H1 (cell line): ENCODE results near the gene IQCK. TPM values are rescaled to one million over a fixed set of nuclear protein-coding genes. Genes with fewer than 3 reads are reported as not detected.

Experiments used
- CTCF ChIA-PET: fragments of 300-600 bp; sonication (Branson Sonifier 250); formaldehyde crosslinking; loops from one replicate; lab custom pipeline; 2021; ENCODE audit not compliant: partially characterized antibody; lab: Charles Lee
- POLR2A ChIA-PET: fragments of 300-600 bp; sonication (Branson Sonifier 250); formaldehyde crosslinking; loops from one replicate; lab custom pipeline; 2021; ENCODE audit warnings: inconsistent platforms; ENCODE audit not compliant: partially characterized antibody; lab: Charles Lee
- DNase-seq, 2 experiments: peaks; one replicate each; pipeline versions ENCODE4 v3.0.0 to v3.0.0-alpha.2; 2010 to 2022; ENCODE audit warnings: low spot score in 2 of 2, low read depth in 1 of 2, mixed read lengths in 1 of 2
- FAIRE-seq: peaks from 2 replicates; lab custom pipeline; 2011; peaks lifted over from hg19 to GRCh38; lab: Jason Lieb, UNC
- H2AFZ ChIP-seq: 2 replicates; pipeline ENCODE4 v1.8.1; 2012; ENCODE audit warnings: low read length, inconsistent platforms
- H2AK5ac ChIP-seq: 2 replicates; pipeline ENCODE4 v1.6.1; 2013; ENCODE audit warnings: low read depth, low read length
- H2BK120ac ChIP-seq: replicated peaks from 2 replicates; pipeline ENCODE3; 2013; ENCODE audit warnings: low read depth, low read length, inconsistent platforms
- H2BK12ac ChIP-seq: 2 replicates; pipeline ENCODE4 v1.6.1; 2013; ENCODE audit warnings: low read depth, low read length
- H2BK15ac ChIP-seq: 2 replicates; pipeline ENCODE4 v1.6.1; 2013; ENCODE audit warnings: low read length
- H2BK20ac ChIP-seq: 2 replicates; pipeline ENCODE4 v1.6.1; 2013; ENCODE audit warnings: low read length
- H2BK5ac ChIP-seq: 2 replicates; pipeline ENCODE4 v1.6.1; 2013; ENCODE audit warnings: low read depth, low read length
- H3K14ac ChIP-seq: 2 replicates; pipeline ENCODE4 v1.6.1; 2013; ENCODE audit warnings: inconsistent platforms; ENCODE audit not compliant: insufficient read length
- H3K18ac ChIP-seq: 2 replicates; pipeline ENCODE4 v1.6.1; 2013; ENCODE audit warnings: low read length; ENCODE audit errors: extremely low read depth
- H3K23ac ChIP-seq: 2 replicates; pipeline ENCODE4 v1.6.1; 2013; ENCODE audit warnings: inconsistent platforms; ENCODE audit not compliant: insufficient read length
- H3K23me2 ChIP-seq: 2 replicates; pipeline ENCODE4 v1.6.1; 2013; ENCODE audit warnings: low read depth, low read length
- H3K27ac ChIP-seq: 2 replicates; pipeline ENCODE4 v1.6.1; 2011; ENCODE audit warnings: low read depth, low read length, inconsistent platforms
- H3K27me3 ChIP-seq, 4 experiments: replicated peaks in 1 of 4; 1 replicate in 1 of 4; 2 replicates in 3 of 4; pipeline versions ENCODE4 v1.6.1 to v1.8.1; 2011 to 2013; ENCODE audit warnings: low read length in 3 of 4, mild to moderate bottlenecking in 3 of 4, inconsistent platforms in 2 of 4, mixed read lengths in 2 of 4, moderate library complexity in 1 of 4; ENCODE audit not compliant: control insufficient read depth in 3 of 4, insufficient read depth in 3 of 4; ENCODE audit errors: extremely low read depth in 1 of 4
- H3K36me3 ChIP-seq, 4 experiments: 2 replicates each; pipeline versions ENCODE4 v1.6.1 to v1.8.1; 2011 to 2013; ENCODE audit warnings: mild to moderate bottlenecking in 4 of 4, low read length in 3 of 4, moderate library complexity in 2 of 4, control low read depth in 1 of 4, inconsistent platforms in 1 of 4; ENCODE audit not compliant: insufficient read depth in 4 of 4, control insufficient read depth in 2 of 4
- H3K4ac ChIP-seq: replicated peaks from 2 replicates; pipeline ENCODE3; 2013; ENCODE audit warnings: low read length, low read depth, mixed read lengths, inconsistent platforms; ENCODE audit not compliant: insufficient read length
- H3K4me1 ChIP-seq, 4 experiments: replicated peaks in 1 of 4; 1 replicate in 1 of 4; 2 replicates in 3 of 4; pipeline versions ENCODE4 v1.6.1 to v1.8.1; 2011 to 2013; ENCODE audit warnings: low read length in 3 of 4, inconsistent platforms in 2 of 4, mixed read lengths in 1 of 4; ENCODE audit not compliant: insufficient read depth in 4 of 4, control insufficient read depth in 3 of 4
- H3K4me2 ChIP-seq, 2 experiments: 2 replicates each; pipeline versions ENCODE4 v1.6.1 to v1.8.1; 2011 to 2013; ENCODE audit warnings: low read depth in 2 of 2, low read length in 2 of 2, control low read depth in 1 of 2, inconsistent platforms in 1 of 2, mild to moderate bottlenecking in 1 of 2; ENCODE audit not compliant: insufficient read depth in 1 of 2
- H3K4me3 ChIP-seq, 4 experiments: fragments of 200-600, 300-600 bp in 1 of 4; sonication (generic), shearing (Covaris generic), sonication (Bioruptor Twin) in 1 of 4; 2 replicates each; pipeline versions ENCODE4 v1.5.1 to v1.8.1; 2011 to 2016; ENCODE audit warnings: low read length in 4 of 4, low read depth in 3 of 4, control low read depth in 2 of 4, inconsistent platforms in 2 of 4, mild to moderate bottlenecking in 2 of 4, mixed read lengths in 1 of 4, moderate library complexity in 1 of 4; ENCODE audit not compliant: insufficient read depth in 2 of 4; ENCODE audit errors: extremely low read depth in 1 of 4
- H3K56ac ChIP-seq: replicated peaks from 2 replicates; pipeline ENCODE3; 2013; ENCODE audit warnings: low read depth, mild to moderate bottlenecking, mixed read lengths, low read length, inconsistent platforms; ENCODE audit not compliant: insufficient read length
- H3K79me1 ChIP-seq: 2 replicates; pipeline ENCODE4 v1.6.1; 2013; ENCODE audit warnings: low read depth, low read length, control low read depth
- H3K79me2 ChIP-seq, 2 experiments: 2 replicates each; pipeline versions ENCODE4 v1.6.1 to v1.8.1; 2012 to 2013; ENCODE audit warnings: low read length in 2 of 2, mild to moderate bottlenecking in 2 of 2, inconsistent platforms in 1 of 2; ENCODE audit not compliant: insufficient read depth in 2 of 2, control insufficient read depth in 1 of 2
- H3K9ac ChIP-seq, 4 experiments: replicated peaks in 1 of 4; 1 replicate in 1 of 4; 2 replicates in 3 of 4; pipeline versions ENCODE4 v1.6.1 to v1.8.1; 2011 to 2013; ENCODE audit warnings: low read depth in 3 of 4, low read length in 3 of 4, control low read depth in 2 of 4, mild to moderate bottlenecking in 2 of 4, moderate library complexity in 2 of 4, inconsistent platforms in 1 of 4; ENCODE audit errors: extremely low read depth in 1 of 4
- H3K9me3 ChIP-seq, 2 experiments: 2 replicates each; pipeline versions ENCODE4 v1.6.1 to v1.8.1; 2012 to 2013; ENCODE audit warnings: mild to moderate bottlenecking in 2 of 2, moderate library complexity in 2 of 2, control low read depth in 1 of 2, inconsistent platforms in 1 of 2, low read depth in 1 of 2, low read length in 1 of 2, mixed read lengths in 1 of 2; ENCODE audit not compliant: insufficient read depth in 2 of 2
- H4K20me1 ChIP-seq, 2 experiments: replicated peaks in 1 of 2; 2 replicates each; pipeline versions ENCODE3 to v1.8.1; 2011 to 2013; ENCODE audit warnings: inconsistent platforms in 2 of 2, low read length in 2 of 2, mild to moderate bottlenecking in 1 of 2; ENCODE audit not compliant: insufficient read depth in 2 of 2, control insufficient read depth in 1 of 2
- H4K5ac ChIP-seq: 2 replicates; pipeline ENCODE4 v1.6.1; 2013; ENCODE audit warnings: low read length, low read depth, mixed read lengths, inconsistent platforms; ENCODE audit not compliant: insufficient read length
- H4K8ac ChIP-seq: 2 replicates; pipeline ENCODE4 v1.8.0; 2013; ENCODE audit warnings: mild to moderate bottlenecking, moderate library complexity, low read length, inconsistent platforms; ENCODE audit not compliant: insufficient read depth; ENCODE audit errors: extremely low read depth
- H4K91ac ChIP-seq: replicated peaks from 2 replicates; pipeline ENCODE3; 2013; ENCODE audit warnings: low read length, mixed read lengths, inconsistent platforms; ENCODE audit not compliant: insufficient read length
- CBX5 ChIP-seq: fragments of 300-800, 300-1000 bp; sonication (generic); IDR thresholded peaks from 2 replicates; pipeline ENCODE4 v1.7.1; 2016; ENCODE audit warnings: antibody characterized with exemption, low read length, low read depth
- CREB1 ChIP-seq: IDR thresholded peaks from 2 replicates; pipeline ENCODE4 v1.6.1; 2012; ENCODE audit warnings: inconsistent platforms
- HDAC6 ChIP-seq: IDR thresholded peaks from one replicate; pipeline ENCODE4 v1.7.1; 2012; ENCODE audit warnings: low read depth, mild to moderate bottlenecking, inconsistent platforms, low read length, moderate library complexity
- JUND ChIP-seq: IDR thresholded peaks from 2 replicates; pipeline ENCODE4 v1.6.1; 2011; ENCODE audit warnings: mild to moderate bottlenecking, improper control_type of control experiment, low read length
- KDM4A ChIP-seq: IDR thresholded peaks from one replicate; pipeline ENCODE4 v1.7.1; 2012; ENCODE audit warnings: low read depth, mild to moderate bottlenecking, moderate library complexity, low read length, inconsistent platforms; ENCODE audit not compliant: severe bottlenecking
- MAX ChIP-seq: IDR thresholded peaks from 2 replicates; pipeline ENCODE4 v1.6.1; 2012; ENCODE audit warnings: inconsistent platforms
- POLR2A ChIP-seq, 2 experiments: IDR thresholded peaks; 1 replicate in 1 of 2; 2 replicates in 1 of 2; pipeline ENCODE4 v1.6.1; 2011; ENCODE audit warnings: low read depth in 2 of 2, low read length in 2 of 2, mild to moderate bottlenecking in 2 of 2; ENCODE audit errors: control extremely low read depth in 1 of 2
- POLR2AphosphoS5 ChIP-seq: IDR thresholded peaks from 2 replicates; pipeline ENCODE4 v1.6.1; 2011; ENCODE audit warnings: low read depth, low read length
- RAD21 ChIP-seq, 2 experiments: IDR thresholded peaks in 1 of 2; conservative IDR thresholded peaks in 1 of 2; 2 replicates each; pipeline ENCODE4 v1.6.1; 2011; ENCODE audit warnings: low read depth in 2 of 2, low read length in 2 of 2, improper control_type of control experiment in 1 of 2, inconsistent platforms in 1 of 2, mild to moderate bottlenecking in 1 of 2, moderate library complexity in 1 of 2
- ZNF274 ChIP-seq: IDR thresholded peaks from 2 replicates; pipeline ENCODE4 v1.7.0; 2012; ENCODE audit warnings: low read length, borderline replicate concordance; ENCODE audit errors: extremely low read depth
- WGBS, 2 experiments: shearing (Covaris generic) in 1 of 2; methylation state at CpG; one replicate each; pipeline versions ENCODE4 v1.1.6 to v1.1.7; 2013 to 2015; ENCODE audit warnings: low lambda C conversion rate in 2 of 2, mixed read lengths in 2 of 2, inconsistent platforms in 1 of 2, low coverage in 1 of 2, missing lambda C conversion rate in 1 of 2; ENCODE audit not compliant: insufficient replicate concordance in 2 of 2, insufficient coverage in 1 of 2, insufficient read length in 1 of 2; ENCODE audit errors: extremely low coverage in 1 of 2, missing lambda C conversion rate in 1 of 2; 5-methylcytosine and 5-hydroxymethylcytosine counted together
- polyA plus RNA-seq, 7 experiments: library from polyadenylated mRNA; depleted of rRNA in 3 of 7; stranded (reverse) in 5 of 7; unstranded in 2 of 7; fragments of >200 nt in 5 of 7; fragments of 200-250 nt in 2 of 7; gene quantifications; 1 replicate in 5 of 7; 2 replicates in 1 of 7; 4 replicates in 1 of 7; pipeline versions ENCODE4 v1.2.1 to v1.2.3, GENCODE V29; 2011 to 2013; ENCODE audit warnings: missing spikeins in 2 of 7, mixed read lengths in 2 of 7
- total RNA-seq: library from RNA; stranded (reverse); fragmentation: NEBNext Ultra II Directional; extraction: Animal tissue kit (Norgen Biotek cat#: 25700); gene quantifications from 2 replicates; pipeline ENCODE4 v1.2.1, GENCODE V29; 2021
- TF ChIP-seq, protein P1 (sequence below): IDR thresholded peaks from 2 replicates; pipeline ENCODE4 v1.6.1; 2011; ENCODE audit warnings: low read length, improper control_type of control experiment

Gene IQCK
- total and polyA plus RNA-seq, 2 of the 8 experiments (the other 6 are each of a cell fraction or from before 2014, with no cell fraction given) = 6.2 to 9.3 TPM

DNA sequence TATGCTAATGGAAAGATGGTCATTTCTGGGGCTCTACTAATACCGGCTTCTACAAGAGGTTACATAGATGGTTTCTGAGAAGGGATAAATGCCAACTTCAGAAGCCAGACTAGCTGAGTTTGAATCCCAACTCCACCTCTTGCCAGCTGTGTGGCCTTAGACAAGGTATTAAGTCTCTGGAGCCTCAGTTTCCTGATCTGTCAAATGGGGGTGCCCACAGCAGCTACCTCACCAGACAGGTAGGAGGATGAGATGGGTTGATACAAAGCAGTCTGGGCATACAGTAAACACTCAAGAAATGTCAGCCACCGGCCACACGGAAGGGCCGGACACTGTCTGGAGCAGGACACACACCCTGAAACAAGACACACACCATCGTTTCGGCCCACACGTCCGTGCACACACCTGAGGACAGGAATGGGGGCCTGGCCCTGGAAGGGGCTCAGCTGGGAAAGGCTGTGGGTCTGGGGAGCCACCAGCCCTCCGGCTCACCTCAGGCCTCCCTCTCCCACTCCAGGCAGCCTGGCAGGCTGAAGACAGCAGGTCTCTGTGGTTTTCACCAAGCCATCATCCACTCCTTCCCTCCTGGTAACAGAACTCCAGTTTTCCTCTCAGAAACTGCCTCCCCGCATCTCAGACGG, 5.5 kb upstream of the IQCK start:
- no peak overlapping the region for H4K8ac ChIP-seq
- no peak overlapping the region for H2BK20ac ChIP-seq
- no peak overlapping the region for H2BK120ac ChIP-seq
- H3K4me2 ChIP-seq = peak overlapping the region in 1 of 2 experiments; percentile 6; a peak in 2 of 4 replicates
- ChIA-PET POLR2A (interaction anchor here (0.7 to 2.6 kb wide), 9 partner anchors 14 to 172 kb away, joined by 3 to 9 read pairs (median 3); partner anchors contain the start of gene GPRC5B), CTCF (interaction anchor here (1.6 kb wide), 1 partner anchor 175 kb away, joined by 5 read pairs; no protein-coding TSS in a partner anchor)
- peaks cover 25% of the 10 kb centered on the region for H3K79me1 ChIP-seq
- peaks cover 40 to 99% of the 10 kb centered on the region in 2 experiments for H3K79me2 ChIP-seq
- peak overlapping the region; percentile 10; the same call in 1 of the 2 replicates for H2BK5ac ChIP-seq
- no peak overlapping the region for H3K14ac ChIP-seq
- no peak overlapping the region for H2AK5ac ChIP-seq
- H2BK15ac ChIP-seq = no peak overlapping the region
- H3K18ac ChIP-seq = no peak overlapping the region
- no peak overlapping the region for H4K5ac ChIP-seq
- H3K4me3 ChIP-seq = no peak overlapping the region
- TF ChIP-seq, protein P1, sequence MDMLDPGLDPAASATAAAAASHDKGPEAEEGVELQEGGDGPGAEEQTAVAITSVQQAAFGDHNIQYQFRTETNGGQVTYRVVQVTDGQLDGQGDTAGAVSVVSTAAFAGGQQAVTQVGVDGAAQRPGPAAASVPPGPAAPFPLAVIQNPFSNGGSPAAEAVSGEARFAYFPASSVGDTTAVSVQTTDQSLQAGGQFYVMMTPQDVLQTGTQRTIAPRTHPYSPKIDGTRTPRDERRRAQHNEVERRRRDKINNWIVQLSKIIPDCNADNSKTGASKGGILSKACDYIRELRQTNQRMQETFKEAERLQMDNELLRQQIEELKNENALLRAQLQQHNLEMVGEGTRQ = no peak
- TF ChIP-seq POLR2A (IDR thresholded peaks at IDR 0.05; ENCODE audit: control extremely low read depth in 1 of 2, low read depth in 2 of 2, low read length in 2 of 2) (peak in 1 of 2 experiments; percentile 41; a peak in 1 of 3 replicates), CBX5 (no peak), RAD21 (IDR thresholded peaks at IDR 0.05 in 1 of 2, conservative IDR thresholded peaks at IDR 0.05 in 1 of 2; ENCODE audit: low read depth in 2 of 2, low read length in 2 of 2) (no peak), HDAC6 (no peak), CREB1 (no peak), POLR2AphosphoS5 (0 out of 2 replicates have a peak, but pooled peaks have one; percentile 34), KDM4A (no peak), MAX (no peak), ZNF274 (no peak), JUND (no peak)
- no peak overlapping the region for H2BK12ac ChIP-seq
- H3K27ac ChIP-seq = no peak overlapping the region; the same call in 1 of the 2 replicates
- H3K4me1 ChIP-seq = peaks cover 18 to 59% (median 38%) of the 10 kb centered on the region in 4 experiments
- H2AFZ ChIP-seq = no peak overlapping the region
- H3K23ac ChIP-seq = no peak overlapping the region
- H3K9ac ChIP-seq = no peak overlapping the region
- H3K9me3 ChIP-seq = no peaks in the 10 kb centered on the region
- peaks cover 23 to 70% (median 33%) of the 10 kb centered on the region in 4 experiments; a peak in 7 of 8 replicates for H3K36me3 ChIP-seq
- FAIRE-seq (no peak), DNase-seq (no peak)
- peaks cover 46 to 55% of the 10 kb centered on the region in 2 experiments for H4K20me1 ChIP-seq
- no peak overlapping the region for H3K56ac ChIP-seq
- no peaks in the 10 kb centered on the region for H3K27me3 ChIP-seq
- no peak overlapping the region for H4K91ac ChIP-seq
- H3K4ac ChIP-seq = no peak overlapping the region
- WGBS, 2 experiments = 97% methylated on average over 11 of the region's 11 CpGs; no CpG with 5 or more reads in 1 of the 2 experiments
- H3K23me2 ChIP-seq = no peaks in the 10 kb centered on the region; the same call in 1 of the 2 replicates
